ENCODE measurements around the gene PRXL2B.

PRXL2B gene

GRCh38 chr1:2594001-2594640, 7.5 kb downstream of the PRXL2B start:
- Histone ChIP-seq H3K4me3 (ENCODE audit: low read length) (peak overlapping the region; percentile 36), H3K9ac (ENCODE audit: low read length) (peak overlapping the region; percentile 65), H3K9me3 (ENCODE audit: control insufficient read depth, low read length) (no peaks in the 10 kb centered on the region), H3K36me3 (ENCODE audit: control insufficient read depth, insufficient read depth, low read length) (no peaks in the 10 kb centered on the region), H3K27me3 (ENCODE audit: control insufficient read depth, insufficient read depth, low read length) (peaks cover 4% of the 10 kb centered on the region), H3K4me1 (ENCODE audit: control insufficient read depth, insufficient read depth, low read length) (peaks cover 28% of the 10 kb centered on the region)

GRCh38 chr1:2594641-2595131, 8.1 kb downstream of the PRXL2B start:
- peaks cover 4% of the 10 kb centered on the region for H3K27me3 ChIP-seq (ENCODE audit: control insufficient read depth, insufficient read depth, low read length)
- no peaks in the 10 kb centered on the region for H3K9me3 ChIP-seq (ENCODE audit: control insufficient read depth, low read length)
- H3K9ac ChIP-seq (ENCODE audit: low read length) = peak overlapping the region; percentile 65
- H3K4me1 ChIP-seq (ENCODE audit: control insufficient read depth, insufficient read depth, low read length) = peaks cover 28% of the 10 kb centered on the region
- no peak overlapping the region for H3K4me3 ChIP-seq (ENCODE audit: low read length)
- H3K36me3 ChIP-seq (ENCODE audit: control insufficient read depth, insufficient read depth, low read length) = no peaks in the 10 kb centered on the region

- Histone ChIP-seq H3K27me3 (ENCODE audit: control insufficient read depth, insufficient read depth, low read length) (peaks cover 4% of the 10 kb centered on the region), H3K36me3 (ENCODE audit: control insufficient read depth, insufficient read depth, low read length) (no peaks in the 10 kb centered on the region), H3K4me3 (ENCODE audit: low read length) (no peak overlapping the region), H3K9me3 (ENCODE audit: control insufficient read depth, low read length) (no peaks in the 10 kb centered on the region), H3K9ac (ENCODE audit: low read length) (no peak overlapping the region), H3K4me1 (ENCODE audit: control insufficient read depth, insufficient read depth, low read length) (peaks cover 28% of the 10 kb centered on the region)
These were observed 8.8 kb downstream of the PRXL2B start for GRCh38 chr1:2595261-2595811.

GRCh38 chr1:2595812-2596529, 9.4 kb downstream of the PRXL2B start:
- H3K4me1 ChIP-seq (ENCODE audit: control insufficient read depth, insufficient read depth, low read length) = peaks cover 28% of the 10 kb centered on the region
- no peaks in the 10 kb centered on the region for H3K36me3 ChIP-seq (ENCODE audit: control insufficient read depth, insufficient read depth, low read length)

GRCh38 chr1:2596530-2597333, 10.2 kb downstream of the PRXL2B start:
- Histone ChIP-seq H3K27me3 (ENCODE audit: control insufficient read depth, insufficient read depth, low read length) (peaks cover 4% of the 10 kb centered on the region), H3K4me3 (ENCODE audit: low read length) (no peak overlapping the region), H3K9me3 (ENCODE audit: control insufficient read depth, low read length) (no peaks in the 10 kb centered on the region), H3K36me3 (ENCODE audit: control insufficient read depth, insufficient read depth, low read length) (no peaks in the 10 kb centered on the region), H3K9ac (ENCODE audit: low read length) (no peak overlapping the region), H3K4me1 (ENCODE audit: control insufficient read depth, insufficient read depth, low read length) (peaks cover 25% of the 10 kb centered on the region)

More at GRCh38 chr1:2595812-2596529, 9.4 kb downstream of the PRXL2B start:
- Histone ChIP-seq H3K9me3 (ENCODE audit: control insufficient read depth, low read length) (no peaks in the 10 kb centered on the region), H3K9ac (ENCODE audit: low read length) (no peak overlapping the region), H3K27me3 (ENCODE audit: control insufficient read depth, insufficient read depth, low read length) (peaks cover 4% of the 10 kb centered on the region), H3K4me3 (ENCODE audit: low read length) (no peak overlapping the region)

GRCh38 chr1:2597441-2598328, 11.1 kb downstream of the PRXL2B start:
- H3K4me3 ChIP-seq (ENCODE audit: low read length) = no peak overlapping the region
- H3K36me3 ChIP-seq (ENCODE audit: control insufficient read depth, insufficient read depth, low read length) = no peaks in the 10 kb centered on the region
- peaks cover 19% of the 10 kb centered on the region for H3K4me1 ChIP-seq (ENCODE audit: control insufficient read depth, insufficient read depth, low read length)

GRCh38 chr1:2598329-2598931, 11.9 kb downstream of the PRXL2B start:
- peaks cover 3% of the 10 kb centered on the region for H3K27me3 ChIP-seq (ENCODE audit: control insufficient read depth, insufficient read depth, low read length)
- no peak overlapping the region for H3K4me3 ChIP-seq (ENCODE audit: low read length)
- H3K4me1 ChIP-seq (ENCODE audit: control insufficient read depth, insufficient read depth, low read length) = peaks cover 12% of the 10 kb centered on the region
- no peak overlapping the region for H3K9ac ChIP-seq (ENCODE audit: low read length)
- H3K36me3 ChIP-seq (ENCODE audit: control insufficient read depth, insufficient read depth, low read length) = no peaks in the 10 kb centered on the region
- H3K9me3 ChIP-seq (ENCODE audit: control insufficient read depth, low read length) = no peaks in the 10 kb centered on the region

More at GRCh38 chr1:2597441-2598328, 11.1 kb downstream of the PRXL2B start:
- no peak overlapping the region for H3K9ac ChIP-seq (ENCODE audit: low read length)
- peaks cover 4% of the 10 kb centered on the region for H3K27me3 ChIP-seq (ENCODE audit: control insufficient read depth, insufficient read depth, low read length)
- no peaks in the 10 kb centered on the region for H3K9me3 ChIP-seq (ENCODE audit: control insufficient read depth, low read length)

GRCh38 chr1:2601721-2602303, 15.2 kb downstream of the PRXL2B start:
- H3K9ac ChIP-seq (ENCODE audit: low read length) = no peak overlapping the region
- H3K27me3 ChIP-seq (ENCODE audit: control insufficient read depth, insufficient read depth, low read length) = no peaks in the 10 kb centered on the region
- H3K9me3 ChIP-seq (ENCODE audit: control insufficient read depth, low read length) = no peaks in the 10 kb centered on the region
- H3K36me3 ChIP-seq (ENCODE audit: control insufficient read depth, insufficient read depth, low read length) = no peaks in the 10 kb centered on the region
- H3K4me1 ChIP-seq (ENCODE audit: control insufficient read depth, insufficient read depth, low read length) = no peaks in the 10 kb centered on the region
- no peak overlapping the region for H3K4me3 ChIP-seq (ENCODE audit: low read length)

GRCh38 chr1:2602311-2602835, 15.8 kb downstream of the PRXL2B start:
- H3K4me3 ChIP-seq (ENCODE audit: low read length) = no peak overlapping the region
- H3K9ac ChIP-seq (ENCODE audit: low read length) = no peak overlapping the region
- no peaks in the 10 kb centered on the region for H3K9me3 ChIP-seq (ENCODE audit: control insufficient read depth, low read length)
- H3K4me1 ChIP-seq (ENCODE audit: control insufficient read depth, insufficient read depth, low read length) = no peaks in the 10 kb centered on the region
- no peaks in the 10 kb centered on the region for H3K27me3 ChIP-seq (ENCODE audit: control insufficient read depth, insufficient read depth, low read length)
- no peaks in the 10 kb centered on the region for H3K36me3 ChIP-seq (ENCODE audit: control insufficient read depth, insufficient read depth, low read length)

GRCh38 chr1:2602866-2603520, 16.4 kb downstream of the PRXL2B start:
- H3K4me3 ChIP-seq (ENCODE audit: low read length) = no peak overlapping the region
- no peak overlapping the region for H3K9ac ChIP-seq (ENCODE audit: low read length)
- H3K9me3 ChIP-seq (ENCODE audit: control insufficient read depth, low read length) = no peaks in the 10 kb centered on the region
- H3K36me3 ChIP-seq (ENCODE audit: control insufficient read depth, insufficient read depth, low read length) = no peaks in the 10 kb centered on the region
- H3K27me3 ChIP-seq (ENCODE audit: control insufficient read depth, insufficient read depth, low read length) = no peaks in the 10 kb centered on the region
- H3K4me1 ChIP-seq (ENCODE audit: control insufficient read depth, insufficient read depth, low read length) = no peaks in the 10 kb centered on the region

Measured in mucosa of stomach (tissue), 1 donor.